ENCODE measurements around the gene CYREN.

Gene CYREN

DNA sequence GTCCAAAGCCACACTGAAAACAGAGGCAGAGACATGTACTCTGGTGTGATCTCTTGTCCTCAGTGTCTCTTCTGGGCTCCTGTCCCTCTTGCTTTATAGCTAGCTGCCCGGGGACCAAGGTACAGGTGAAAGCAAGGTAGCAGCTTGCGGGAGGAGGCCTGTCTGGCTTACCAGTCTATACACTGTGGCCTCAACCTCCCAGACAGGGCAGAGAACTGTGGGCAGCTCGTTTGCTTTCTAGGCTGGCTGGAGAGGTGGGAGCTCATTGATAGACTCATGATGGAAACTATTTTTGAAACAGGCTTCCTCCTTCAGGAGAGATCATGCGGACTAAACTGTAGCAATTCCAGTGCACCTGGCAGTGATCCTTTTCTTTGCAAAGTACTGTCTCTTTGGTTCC is 4.6 kb downstream of the CYREN start:
- H3K27ac ChIP-seq: no peak overlapping the region
- no peak for TF ChIP-seq CTCF (conservative IDR thresholded peaks at IDR 0.05)

GRCh38 chr7:135164357-135165061 is 6.0 kb downstream of the CYREN start:
- no peak overlapping the region for H3K27ac ChIP-seq
- TF ChIP-seq CTCF (conservative IDR thresholded peaks at IDR 0.05): no peak

DNA sequence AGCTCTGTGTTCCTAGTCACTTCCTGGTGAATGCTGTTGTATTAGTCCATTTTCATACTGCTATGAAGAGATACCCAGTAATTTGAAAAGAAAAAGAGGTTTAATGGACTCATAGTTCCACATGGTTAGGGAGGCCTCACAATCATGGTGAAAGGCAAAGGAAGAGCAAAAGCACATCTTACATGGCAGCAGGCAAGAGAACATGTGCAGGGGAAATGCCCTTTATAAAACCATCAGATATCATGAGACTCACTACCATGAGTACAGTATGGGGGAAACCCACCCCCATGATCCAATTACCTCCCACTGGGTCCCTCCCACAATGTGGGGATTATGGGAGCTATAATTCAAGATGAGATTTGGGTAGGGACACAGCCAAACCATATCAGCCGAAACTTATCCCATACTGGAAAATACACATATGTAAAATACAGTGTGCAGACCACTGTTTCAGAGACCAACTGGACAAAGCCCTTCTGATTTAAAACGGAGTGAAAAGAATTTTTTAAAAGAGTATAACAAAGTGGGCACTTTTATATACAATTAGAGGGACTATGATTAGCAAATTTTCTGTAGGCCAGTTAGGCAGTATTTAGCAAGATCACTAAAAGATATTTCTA is 8.0 kb downstream of the CYREN start:
- H3K27ac ChIP-seq: no peak overlapping the region
- TF ChIP-seq CTCF (conservative IDR thresholded peaks at IDR 0.05): no peak

GRCh38 chr7:135161669-135162068 is 8.8 kb downstream of the CYREN start:
- H3K27ac ChIP-seq: no peak overlapping the region
- TF ChIP-seq CTCF (conservative IDR thresholded peaks at IDR 0.05): no peak

DNA sequence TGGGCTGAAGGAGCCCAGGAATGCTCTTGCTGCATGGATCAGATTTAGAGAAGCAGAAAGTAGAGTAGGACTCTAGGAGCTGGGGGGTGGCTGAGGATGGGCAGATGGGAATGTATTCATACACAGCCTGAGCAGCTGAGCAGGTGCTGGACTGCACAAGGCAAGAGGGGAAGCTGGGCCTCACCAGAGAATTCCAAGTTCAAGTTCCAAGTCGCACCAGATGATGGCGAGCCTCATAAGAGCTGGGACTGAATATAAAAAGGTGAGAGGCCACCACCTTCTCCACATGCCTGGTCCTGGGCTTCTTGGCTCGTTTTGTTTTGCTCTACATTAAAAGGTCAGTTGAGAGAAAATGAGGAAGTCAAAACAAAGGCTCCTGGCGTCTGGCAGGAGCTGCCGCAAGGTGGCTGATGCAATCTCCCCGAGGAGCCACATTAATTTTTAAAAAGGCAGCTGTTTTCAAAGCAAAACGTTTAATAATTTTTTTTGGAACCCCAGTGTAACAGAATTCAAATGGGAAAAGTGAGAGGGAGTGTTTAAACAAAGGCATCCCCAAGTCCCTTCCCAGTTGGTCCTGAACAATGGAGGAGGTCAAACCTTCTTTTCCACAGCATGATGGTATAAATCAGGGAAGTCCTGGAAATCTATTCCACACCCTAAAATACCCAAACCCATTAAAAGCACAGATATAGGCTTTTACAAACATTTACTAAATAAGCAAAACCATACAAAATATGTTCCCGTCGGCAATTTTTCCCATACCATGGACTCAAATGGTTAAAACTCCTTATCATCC is 9.5 kb downstream of the CYREN start:
- no peak for TF ChIP-seq CTCF (conservative IDR thresholded peaks at IDR 0.05)
- H3K27ac ChIP-seq: no peak overlapping the region

- H3K27ac ChIP-seq: no peak overlapping the region
Observed at GRCh38 chr7:135160098-135160857, 10.2 kb downstream of the CYREN start.

More at GRCh38 chr7:135160098-135160857, 10.2 kb downstream of the CYREN start:
- TF ChIP-seq CTCF (conservative IDR thresholded peaks at IDR 0.05): no peak
